AG09319 (cell line): ENCODE data around the gene SNRNP25.
A peak's percentile ranks its signal among the peaks of the same experiment; 100 is the strongest.

Experiments
- DNase-seq: peaks from one replicate; pipeline ENCODE4 v3.0.0-alpha.2; 2010; ENCODE audit warnings: low read depth; ENCODE audit errors: extremely low read depth
- TF ChIP-seq, protein P1 (sequence below): IDR thresholded peaks from 2 replicates; pipeline ENCODE4 v1.5.1; 2011; ENCODE audit warnings: low read depth, mild to moderate bottlenecking, inconsistent platforms, low read length, moderate library complexity

The SNRNP25 gene

DNA sequence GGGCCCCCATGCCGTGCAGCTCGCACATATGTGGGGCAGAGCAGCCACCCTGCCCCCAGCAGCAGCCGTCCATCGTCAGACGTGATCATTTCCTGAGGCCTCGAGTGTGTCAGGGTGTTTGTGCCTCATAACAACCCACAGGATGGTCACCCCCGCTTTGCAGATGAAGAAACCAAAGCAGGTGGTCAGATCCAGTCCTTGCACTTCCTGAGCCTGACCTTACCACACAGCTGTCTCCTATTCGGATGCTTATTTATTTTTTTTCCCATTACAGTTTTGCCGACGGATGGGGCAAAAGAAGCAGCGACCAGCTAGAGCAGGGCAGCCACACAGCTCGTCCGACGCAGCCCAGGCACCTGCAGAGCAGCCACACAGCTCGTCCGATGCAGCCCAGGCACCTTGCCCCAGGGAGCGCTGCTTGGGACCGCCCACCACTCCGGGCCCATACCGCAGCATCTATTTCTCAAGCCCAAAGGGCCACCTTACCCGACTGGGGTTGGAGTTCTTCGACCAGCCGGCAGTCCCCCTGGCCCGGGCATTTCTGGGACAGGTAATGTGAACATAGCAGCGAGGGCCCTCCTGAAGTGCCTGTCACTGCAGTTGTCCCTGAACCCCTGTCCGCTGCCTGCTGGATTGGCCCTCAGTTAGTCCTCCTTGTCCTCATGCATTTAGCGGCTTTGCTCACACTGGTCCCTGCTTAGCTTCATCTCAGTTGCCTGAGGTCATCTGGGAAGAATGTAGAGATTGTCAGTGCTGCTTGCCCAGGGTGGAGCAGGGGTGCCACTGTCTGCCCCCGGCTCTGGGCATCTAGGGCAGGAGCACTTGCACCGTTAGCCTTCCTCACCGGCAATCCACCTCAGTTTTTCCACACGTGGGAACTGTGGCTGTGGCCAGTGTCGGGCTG, 25.8 kb downstream of the SNRNP25 start:
- TF ChIP-seq, protein P1, sequence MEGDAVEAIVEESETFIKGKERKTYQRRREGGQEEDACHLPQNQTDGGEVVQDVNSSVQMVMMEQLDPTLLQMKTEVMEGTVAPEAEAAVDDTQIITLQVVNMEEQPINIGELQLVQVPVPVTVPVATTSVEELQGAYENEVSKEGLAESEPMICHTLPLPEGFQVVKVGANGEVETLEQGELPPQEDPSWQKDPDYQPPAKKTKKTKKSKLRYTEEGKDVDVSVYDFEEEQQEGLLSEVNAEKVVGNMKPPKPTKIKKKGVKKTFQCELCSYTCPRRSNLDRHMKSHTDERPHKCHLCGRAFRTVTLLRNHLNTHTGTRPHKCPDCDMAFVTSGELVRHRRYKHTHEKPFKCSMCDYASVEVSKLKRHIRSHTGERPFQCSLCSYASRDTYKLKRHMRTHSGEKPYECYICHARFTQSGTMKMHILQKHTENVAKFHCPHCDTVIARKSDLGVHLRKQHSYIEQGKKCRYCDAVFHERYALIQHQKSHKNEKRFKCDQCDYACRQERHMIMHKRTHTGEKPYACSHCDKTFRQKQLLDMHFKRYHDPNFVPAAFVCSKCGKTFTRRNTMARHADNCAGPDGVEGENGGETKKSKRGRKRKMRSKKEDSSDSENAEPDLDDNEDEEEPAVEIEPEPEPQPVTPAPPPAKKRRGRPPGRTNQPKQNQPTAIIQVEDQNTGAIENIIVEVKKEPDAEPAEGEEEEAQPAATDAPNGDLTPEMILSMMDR: no peak
- no peak for DNase-seq

DNA sequence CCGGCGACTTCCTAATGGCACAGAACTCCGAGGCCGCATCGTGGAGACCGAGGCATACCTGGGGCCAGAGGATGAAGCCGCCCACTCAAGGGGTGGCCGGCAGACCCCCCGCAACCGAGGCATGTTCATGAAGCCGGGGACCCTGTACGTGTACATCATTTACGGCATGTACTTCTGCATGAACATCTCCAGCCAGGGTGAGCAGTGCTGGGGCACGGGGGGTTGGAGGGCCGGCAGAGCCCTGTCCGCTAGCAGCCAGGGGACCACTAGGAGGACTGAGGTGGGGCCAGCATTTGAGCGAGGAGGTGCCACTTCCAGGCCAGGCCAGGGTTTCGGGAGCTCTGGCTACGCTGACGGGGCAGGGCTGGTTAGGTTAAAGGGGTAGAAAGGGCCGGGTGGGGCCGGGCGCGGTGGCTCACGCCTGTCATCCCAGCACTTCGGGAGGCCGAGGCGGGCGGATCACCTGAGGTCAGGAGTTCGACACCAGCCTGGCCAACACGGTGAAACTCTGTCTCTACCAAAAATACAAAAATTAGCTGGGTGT, 29.5 kb downstream of the SNRNP25 start:
- no peak for DNase-seq
- TF ChIP-seq, protein P1: no peak

DNA sequence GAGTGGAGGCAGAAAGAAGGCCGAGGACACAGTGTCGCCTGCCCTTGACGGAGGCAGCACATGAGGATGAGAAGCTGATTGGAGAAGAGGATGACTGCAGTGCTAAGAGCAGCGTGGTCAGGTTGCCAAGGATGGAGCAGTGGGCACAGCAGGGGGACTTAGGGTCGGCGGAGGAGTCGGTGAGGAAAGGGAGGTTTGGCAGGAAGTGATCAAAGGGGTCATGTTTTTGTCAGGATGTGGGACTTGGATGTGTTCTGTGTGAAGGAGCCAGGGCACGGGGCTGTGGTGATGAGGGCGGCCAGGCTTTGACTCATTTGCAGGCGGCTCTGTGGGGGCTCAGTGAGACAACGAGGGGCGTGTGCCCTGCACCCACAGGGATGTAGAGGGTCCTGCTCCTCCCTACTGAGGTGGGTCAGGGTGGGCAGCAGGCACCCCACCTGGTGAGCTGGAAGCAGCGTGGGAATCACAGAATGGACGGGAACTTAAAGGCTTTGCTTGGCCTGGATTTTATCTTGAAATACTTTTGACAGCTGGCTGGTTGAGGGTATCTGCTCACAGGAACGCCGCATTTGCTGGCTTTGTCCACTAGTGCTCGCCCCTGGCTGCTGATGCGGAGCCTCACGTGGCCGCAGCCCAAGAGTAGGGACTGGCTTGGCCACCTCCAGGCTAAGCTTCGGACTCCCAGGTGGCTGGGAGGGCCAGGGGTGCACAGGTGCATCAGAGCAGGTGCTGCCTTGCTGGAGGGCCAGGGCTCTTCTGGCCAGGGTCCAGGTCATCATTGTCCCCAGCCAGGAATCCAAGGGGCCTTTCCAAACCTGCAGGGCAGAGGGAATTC, 30.4 kb downstream of the SNRNP25 start:
- TF ChIP-seq, protein P1: no peak
- no peak for DNase-seq

DNA sequence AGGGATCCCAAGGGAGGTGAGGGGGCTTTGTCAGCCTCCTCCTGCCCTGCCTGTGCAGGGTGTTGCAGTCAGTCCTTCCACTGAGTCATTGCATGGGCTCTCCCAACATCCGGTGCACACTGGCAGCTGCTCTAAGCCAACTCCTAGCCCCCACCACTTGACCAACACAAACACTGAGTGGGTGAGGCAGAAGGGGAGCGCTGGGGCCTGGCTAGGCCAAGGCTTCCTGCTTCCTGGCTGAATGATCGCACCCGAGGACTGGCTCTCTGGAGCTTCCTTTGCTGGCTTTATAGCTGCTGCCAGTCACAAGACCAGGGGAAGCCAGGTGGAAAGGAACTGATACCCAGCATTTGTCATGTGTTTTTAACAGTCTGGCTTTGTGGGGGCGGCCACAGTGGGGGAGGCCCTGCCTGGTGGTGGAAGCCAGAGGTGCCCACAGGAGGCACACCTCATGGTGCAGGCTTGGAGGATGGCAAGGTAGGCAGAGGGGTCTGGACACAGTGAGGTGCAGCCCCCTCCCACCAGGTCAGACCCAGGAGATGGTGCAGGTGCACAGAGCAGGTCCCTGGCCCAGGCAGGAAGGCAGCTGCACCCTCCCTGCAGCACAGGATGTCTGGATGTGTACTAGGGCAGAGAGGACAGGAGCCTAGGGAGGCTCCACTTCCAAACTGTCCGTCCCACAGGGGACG, 31.2 kb downstream of the SNRNP25 start:
- peak; percentile 71 for DNase-seq
- TF ChIP-seq, protein P1: no peak

DNA sequence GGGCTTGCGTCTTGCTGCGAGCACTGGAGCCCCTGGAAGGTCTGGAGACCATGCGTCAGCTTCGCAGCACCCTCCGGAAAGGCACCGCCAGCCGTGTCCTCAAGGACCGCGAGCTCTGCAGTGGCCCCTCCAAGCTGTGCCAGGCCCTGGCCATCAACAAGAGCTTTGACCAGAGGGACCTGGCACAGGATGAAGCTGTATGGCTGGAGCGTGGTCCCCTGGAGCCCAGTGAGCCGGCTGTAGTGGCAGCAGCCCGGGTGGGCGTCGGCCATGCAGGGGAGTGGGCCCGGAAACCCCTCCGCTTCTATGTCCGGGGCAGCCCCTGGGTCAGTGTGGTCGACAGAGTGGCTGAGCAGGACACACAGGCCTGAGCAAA, 31.8 kb downstream of the SNRNP25 start:
- DNase-seq: no peak
- TF ChIP-seq, protein P1: no peak

DNA sequence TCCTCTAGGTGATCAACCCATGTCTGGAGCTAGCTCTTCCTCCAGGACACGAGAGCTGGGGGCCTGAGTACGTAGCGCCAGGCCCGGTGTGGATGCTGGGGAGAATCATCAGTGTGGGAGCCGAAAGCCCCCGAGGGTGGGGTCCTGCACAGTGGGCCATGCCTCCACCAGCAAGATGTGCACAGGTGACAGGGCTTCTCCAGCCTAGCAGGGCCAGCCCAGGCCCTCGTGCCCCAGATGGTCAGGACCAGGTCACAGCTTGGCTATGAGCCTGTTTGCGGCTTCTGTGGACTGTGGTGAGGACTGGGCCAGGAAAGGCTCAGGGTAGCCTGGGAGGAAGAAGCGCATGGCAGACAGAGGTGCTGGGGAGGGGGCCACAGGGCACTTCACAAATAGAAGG, 32.2 kb downstream of the SNRNP25 start:
- TF ChIP-seq, protein P1: no peak

More for the DNA sequence above, 32.2 kb downstream of the SNRNP25 start:
- no peak for DNase-seq
